ENCODE measurements around the gene CHRNA9. TPM values are rescaled to one million over a fixed set of nuclear protein-coding genes. Genes with fewer than 3 reads are reported as not detected.

The CHRNA9 gene
- total RNA-seq, 1 experiment from 2014 or later: not detected

- Histone ChIP-seq H3K9me3 (no peaks in the 10 kb centered on the region), H3K4me3 (ENCODE audit: low read depth, low read length) (no peak overlapping the region), H3K27me3 (replicated peaks; ENCODE audit: control insufficient read depth, insufficient read depth, low read length) (no peaks in the 10 kb centered on the region), H3K4me1 (0 out of 2 replicates have a peak, but pooled peaks cover 8% of the 10 kb centered on the region), H3K36me3 (ENCODE audit: control insufficient read depth, insufficient read depth, low read length) (no peaks in the 10 kb centered on the region)
- Mint-ChIP-seq H3K4me1 (ENCODE audit: low read depth, unreplicated experiment) (no peaks in the 10 kb centered on the region), H3K9me3 (ENCODE audit: unreplicated experiment) (no peaks in the 10 kb centered on the region), H3K27me3 (ENCODE audit: insufficient read depth, unreplicated experiment) (no peaks in the 10 kb centered on the region), H3K36me3 (ENCODE audit: insufficient read depth, unreplicated experiment) (no peaks in the 10 kb centered on the region), H3K27ac (ENCODE audit: unreplicated experiment) (no peak overlapping the region), H3K4me3 (ENCODE audit: unreplicated experiment) (no peak overlapping the region)
- ChIA-PET POLR2A (no interaction called here), CTCF (no interaction called here)
- TF ChIP-seq CTCF (IDR thresholded peaks at IDR 0.05; ENCODE audit: insufficient read depth in 1 of 2, low read depth in 1 of 2, low read length in 1 of 2, severe bottlenecking in 1 of 2, unreplicated experiment in 1 of 2): no peak
- BruUV-seq (replicated peaks): no TSS peak
- intact Hi-C loops (cut with micrococcal nuclease; ENCODE audit: unreplicated experiment): no loop called here
- no peak for DNase-seq
Observed at GRCh38 chr4:40299811-40300292, 35.3 kb upstream of the CHRNA9 start.

GRCh38 chr4:40300371-40301162 lies 34.6 kb upstream of the CHRNA9 start:
- Mint-ChIP-seq H3K27ac (ENCODE audit: unreplicated experiment) (no peak overlapping the region), H3K4me3 (ENCODE audit: unreplicated experiment) (no peak overlapping the region), H3K4me1 (ENCODE audit: low read depth, unreplicated experiment) (no peaks in the 10 kb centered on the region), H3K27me3 (ENCODE audit: insufficient read depth, unreplicated experiment) (no peaks in the 10 kb centered on the region), H3K9me3 (ENCODE audit: unreplicated experiment) (no peaks in the 10 kb centered on the region), H3K36me3 (ENCODE audit: insufficient read depth, unreplicated experiment) (no peaks in the 10 kb centered on the region)
- CTCF ChIA-PET: no interaction called here
- intact Hi-C loops (cut with micrococcal nuclease; ENCODE audit: unreplicated experiment): no loop called here
- POLR2A ChIA-PET: no interaction called here
- Histone ChIP-seq H3K9me3 (no peaks in the 10 kb centered on the region), H3K36me3 (ENCODE audit: control insufficient read depth, insufficient read depth, low read length) (no peaks in the 10 kb centered on the region), H3K4me3 (ENCODE audit: low read depth, low read length) (no peak overlapping the region), H3K4me1 (peaks cover 8% of the 10 kb centered on the region; the same call in 1 of the 2 replicates), H3K27me3 (replicated peaks; ENCODE audit: control insufficient read depth, insufficient read depth, low read length) (no peaks in the 10 kb centered on the region)
- TF ChIP-seq CTCF (IDR thresholded peaks at IDR 0.05; ENCODE audit: insufficient read depth in 1 of 2, low read depth in 1 of 2, low read length in 1 of 2, severe bottlenecking in 1 of 2, unreplicated experiment in 1 of 2): no peak
- BruUV-seq (replicated peaks): no TSS peak
- DNase-seq: no peak

GRCh38 chr4:40301603-40302002 lies 33.5 kb upstream of the CHRNA9 start:
- Mint-ChIP-seq H3K9me3 (ENCODE audit: unreplicated experiment) (no peaks in the 10 kb centered on the region), H3K27me3 (ENCODE audit: insufficient read depth, unreplicated experiment) (no peaks in the 10 kb centered on the region), H3K27ac (ENCODE audit: unreplicated experiment) (no peak overlapping the region), H3K36me3 (ENCODE audit: insufficient read depth, unreplicated experiment) (no peaks in the 10 kb centered on the region), H3K4me1 (ENCODE audit: low read depth, unreplicated experiment) (no peaks in the 10 kb centered on the region), H3K4me3 (ENCODE audit: unreplicated experiment) (no peak overlapping the region)
- POLR2A ChIA-PET: no interaction called here
- intact Hi-C loops (cut with micrococcal nuclease; ENCODE audit: unreplicated experiment): no loop called here
- no TSS peak for BruUV-seq (replicated peaks)
- no peaks in the 10 kb centered on the region for H3K9me3 ChIP-seq
- H3K27me3 ChIP-seq (replicated peaks; ENCODE audit: control insufficient read depth, insufficient read depth, low read length): no peaks in the 10 kb centered on the region
- peaks cover 8% of the 10 kb centered on the region; the same call in 1 of the 2 replicates for H3K4me1 ChIP-seq
- no peak for DNase-seq
- no peak overlapping the region for H3K4me3 ChIP-seq (ENCODE audit: low read depth, low read length)
- CTCF ChIA-PET: interaction anchor here (1.0 kb wide), 1 partner anchor 15 kb away, joined by 3 read pairs; no protein-coding TSS in a partner anchor
- H3K36me3 ChIP-seq (ENCODE audit: control insufficient read depth, insufficient read depth, low read length): no peaks in the 10 kb centered on the region
- no peak for TF ChIP-seq CTCF (IDR thresholded peaks at IDR 0.05; ENCODE audit: insufficient read depth in 1 of 2, low read depth in 1 of 2, low read length in 1 of 2, severe bottlenecking in 1 of 2, unreplicated experiment in 1 of 2)

Data from Caco-2 (cell line).